ENCODE measurements around the gene SFMBT1. TPM values are rescaled to one million over a fixed set of nuclear protein-coding genes. Genes with fewer than 3 reads are reported as not detected.

SFMBT1 gene
- total and polyA plus RNA-seq, 8 donors = 4.9 to 15.8 (median 12.8) TPM

DNA sequence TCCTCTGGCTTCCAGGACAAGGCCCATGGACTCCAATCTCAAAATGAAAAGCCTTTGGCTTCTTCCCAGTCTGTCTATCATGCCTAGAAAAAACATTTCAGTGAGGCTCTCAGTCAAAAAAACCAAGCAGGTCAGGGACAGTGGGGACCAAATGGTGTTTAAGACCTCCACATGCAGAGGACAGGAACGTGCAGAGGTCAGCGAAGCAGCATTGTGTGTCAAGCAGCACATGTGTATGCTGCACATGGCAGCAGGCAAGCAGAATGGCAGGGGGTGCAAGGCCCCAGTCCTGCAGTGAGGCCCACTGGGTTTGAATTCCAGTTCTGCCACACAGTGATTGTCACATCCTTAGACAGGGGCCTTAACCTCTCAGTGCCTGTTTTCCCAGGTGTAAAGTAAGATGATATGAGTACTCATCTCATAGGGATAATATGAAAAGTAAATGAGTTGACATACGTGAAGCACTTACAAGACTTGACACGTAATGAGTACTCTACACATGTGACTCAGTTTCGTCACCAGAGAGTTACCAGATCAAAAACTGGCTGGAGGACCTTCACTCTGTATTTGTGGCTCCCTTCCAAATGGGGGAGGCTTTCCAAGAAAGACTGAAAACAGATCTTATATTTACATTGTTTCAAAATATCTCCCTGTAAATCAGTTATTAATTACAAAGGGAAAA, 159.7 kb downstream of the SFMBT1 start:
- peaks cover 2 to 19% (median 11%) of the 10 kb centered on the region in 3 donors for H3K4me1 ChIP-seq
- intact Hi-C loops (cut with DNase I) = no loop called here
- H3K27ac ChIP-seq = no peak overlapping the region
- FAIRE-seq (no peak), ATAC-seq (peak in 3 of 4 donors; percentile 33 to 45 (median 35)), DNase-seq (no peak)
- H3K4me3 ChIP-seq = no peak overlapping the region
- H3K36me3 ChIP-seq = no peaks in the 10 kb centered on the region
- TF ChIP-seq CTCF (IDR thresholded peaks at IDR 0.05) = no peak
- no peaks in the 10 kb centered on the region for H3K9me3 ChIP-seq
- WGBS, 2 donors = 57 to 60% methylated on average over 5 of the region's 5 CpGs
- H3K27me3 ChIP-seq = no peaks in the 10 kb centered on the region

GRCh38 chr3:52882377-52882776, 163.5 kb downstream of the SFMBT1 start:
- DNase-seq = no peak
- Histone ChIP-seq H3K4me3 (no peak overlapping the region), H3K27ac (no peak overlapping the region), H3K9me3 (no peaks in the 10 kb centered on the region), H3K4me1 (peaks cover 0 to 11% (median 0%) of the 10 kb centered on the region in 3 donors), H3K27me3 (no peaks in the 10 kb centered on the region), H3K36me3 (no peaks in the 10 kb centered on the region)
- ATAC-seq = no peak
- no peak for FAIRE-seq
- no peak for TF ChIP-seq CTCF (IDR thresholded peaks at IDR 0.05)
- WGBS, 2 donors = 88 to 89% methylated on average over 4 of the region's 4 CpGs
- intact Hi-C loops (cut with DNase I) = no loop called here

- 81 to 84% methylated on average over 4 of the region's 4 CpGs for WGBS, 2 donors
These were observed 164.0 kb downstream of the SFMBT1 start for GRCh38 chr3:52881871-52882270.

DNA sequence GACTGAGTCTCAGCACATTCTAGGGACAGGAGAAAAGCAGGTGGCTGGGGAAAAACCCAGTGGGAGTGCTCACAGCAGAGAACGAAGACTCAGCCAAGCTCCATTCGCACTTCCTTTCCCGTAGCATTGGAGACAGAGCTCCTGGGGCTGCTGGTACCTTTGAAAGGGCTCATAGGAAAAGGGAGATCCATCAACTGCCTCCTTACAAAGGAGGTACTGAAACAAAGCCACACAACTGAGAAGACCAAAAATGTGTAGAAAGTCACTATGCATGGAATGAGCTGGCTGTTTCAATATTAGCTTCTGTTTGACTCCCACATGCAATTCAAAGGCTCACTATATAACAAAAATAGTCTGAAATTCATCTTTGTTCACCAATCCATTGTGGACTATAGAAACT, 165.4 kb downstream of the SFMBT1 start:
- H3K27me3 ChIP-seq = no peaks in the 10 kb centered on the region
- no peak overlapping the region for H3K27ac ChIP-seq
- no peaks in the 10 kb centered on the region for H3K36me3 ChIP-seq
- WGBS, 2 donors = 91 to 93% methylated on average over 3 of the region's 3 CpGs
- DNase-seq (no peak), ATAC-seq (no peak), FAIRE-seq (no peak)
- no peak overlapping the region for H3K4me3 ChIP-seq
- no peak for TF ChIP-seq CTCF (IDR thresholded peaks at IDR 0.05)
- H3K9me3 ChIP-seq = no peaks in the 10 kb centered on the region
- intact Hi-C loops (cut with DNase I) = no loop called here
- no peaks in the 10 kb centered on the region for H3K4me1 ChIP-seq

More at GRCh38 chr3:52881871-52882270, 164.0 kb downstream of the SFMBT1 start:
- no peak for DNase-seq
- intact Hi-C loops (cut with DNase I) = no loop called here
- H3K4me1 ChIP-seq = peaks cover 0 to 9% (median 0%) of the 10 kb centered on the region in 3 donors
- H3K27me3 ChIP-seq = no peaks in the 10 kb centered on the region
- no peak for TF ChIP-seq CTCF (IDR thresholded peaks at IDR 0.05)
- no peak for ATAC-seq
- no peak overlapping the region for H3K4me3 ChIP-seq
- FAIRE-seq = no peak
- H3K9me3 ChIP-seq = no peaks in the 10 kb centered on the region
- H3K27ac ChIP-seq = no peak overlapping the region
- no peaks in the 10 kb centered on the region for H3K36me3 ChIP-seq

DNA sequence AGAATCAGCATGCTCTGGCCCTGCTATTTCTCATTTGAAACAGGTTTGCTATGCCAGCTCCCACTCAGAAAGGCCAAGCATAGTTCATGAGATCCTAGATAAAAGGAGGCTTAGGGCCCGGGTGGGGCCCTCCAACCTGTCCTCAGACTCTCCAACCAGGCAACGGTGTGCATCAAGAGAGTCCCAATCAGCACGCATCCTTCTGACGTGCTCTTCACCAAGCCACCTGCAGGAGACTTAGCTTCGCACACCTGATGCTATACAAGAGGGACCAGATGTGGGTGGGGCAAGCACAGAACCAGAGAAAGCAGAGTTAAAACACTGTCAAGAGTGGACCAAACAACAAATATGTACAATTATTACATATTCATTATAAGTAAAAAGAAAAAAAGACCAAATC, 165.8 kb downstream of the SFMBT1 start:
- 96% methylated on average over 5 of the region's 5 CpGs for WGBS, 2 donors
- no peak for DNase-seq
- H3K27ac ChIP-seq = no peak overlapping the region
- no peak for ATAC-seq
- no peaks in the 10 kb centered on the region for H3K4me1 ChIP-seq
- no peaks in the 10 kb centered on the region for H3K27me3 ChIP-seq
- H3K36me3 ChIP-seq = no peaks in the 10 kb centered on the region
- H3K9me3 ChIP-seq = no peaks in the 10 kb centered on the region
- FAIRE-seq = no peak
- TF ChIP-seq CTCF (IDR thresholded peaks at IDR 0.05) = no peak
- intact Hi-C loops (cut with DNase I) = no loop called here
- H3K4me3 ChIP-seq = no peak overlapping the region
